ENCODE data around the gene ETFDH. TPM values are rescaled to one million over a fixed set of nuclear protein-coding genes. Genes with fewer than 3 reads are reported as not detected.

Gene ETFDH
- total and polyA plus RNA-seq, 7 donors = 60.4 to 154 (median 91.0) TPM

DNA sequence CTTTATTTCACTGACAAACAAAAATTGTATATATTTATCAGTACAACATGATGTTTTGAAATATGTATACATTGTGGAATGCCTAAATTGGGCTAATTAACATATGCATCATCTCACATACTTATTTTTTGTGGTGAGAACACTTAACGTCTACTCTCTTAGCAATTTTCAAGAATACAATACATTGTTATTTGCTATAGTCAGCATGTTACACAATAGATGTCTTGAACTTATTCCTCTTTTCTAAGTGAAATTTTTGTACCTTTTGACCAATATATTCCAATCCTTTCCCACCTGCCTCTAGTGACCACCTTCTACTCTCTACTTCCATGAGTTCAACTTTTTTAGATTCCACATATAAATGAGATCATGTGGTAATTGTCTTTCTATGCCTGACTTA lies 35.5 kb upstream of the ETFDH start:
- no peak overlapping the region for H3K27ac ChIP-seq
- no peaks in the 10 kb centered on the region for H3K27me3 ChIP-seq (ENCODE audit: insufficient read depth in 3 of 3, low read length in 2 of 3)
- no peak overlapping the region for H3K4me3 ChIP-seq
- 84 to 100% (median 86%) methylated on average over 1 of the region's 1 CpG for WGBS, 3 donors
- no peak for DNase-seq
- TF ChIP-seq, protein P1, sequence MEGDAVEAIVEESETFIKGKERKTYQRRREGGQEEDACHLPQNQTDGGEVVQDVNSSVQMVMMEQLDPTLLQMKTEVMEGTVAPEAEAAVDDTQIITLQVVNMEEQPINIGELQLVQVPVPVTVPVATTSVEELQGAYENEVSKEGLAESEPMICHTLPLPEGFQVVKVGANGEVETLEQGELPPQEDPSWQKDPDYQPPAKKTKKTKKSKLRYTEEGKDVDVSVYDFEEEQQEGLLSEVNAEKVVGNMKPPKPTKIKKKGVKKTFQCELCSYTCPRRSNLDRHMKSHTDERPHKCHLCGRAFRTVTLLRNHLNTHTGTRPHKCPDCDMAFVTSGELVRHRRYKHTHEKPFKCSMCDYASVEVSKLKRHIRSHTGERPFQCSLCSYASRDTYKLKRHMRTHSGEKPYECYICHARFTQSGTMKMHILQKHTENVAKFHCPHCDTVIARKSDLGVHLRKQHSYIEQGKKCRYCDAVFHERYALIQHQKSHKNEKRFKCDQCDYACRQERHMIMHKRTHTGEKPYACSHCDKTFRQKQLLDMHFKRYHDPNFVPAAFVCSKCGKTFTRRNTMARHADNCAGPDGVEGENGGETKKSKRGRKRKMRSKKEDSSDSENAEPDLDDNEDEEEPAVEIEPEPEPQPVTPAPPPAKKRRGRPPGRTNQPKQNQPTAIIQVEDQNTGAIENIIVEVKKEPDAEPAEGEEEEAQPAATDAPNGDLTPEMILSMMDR (IDR thresholded peaks at IDR 0.05) = no peak
- ATAC-seq = no peak
- no peaks in the 10 kb centered on the region for H3K4me1 ChIP-seq
- H3K9me3 ChIP-seq = no peaks in the 10 kb centered on the region
- intact Hi-C loops (cut with DNase I) = no loop called here
- H3K36me3 ChIP-seq (ENCODE audit: insufficient read depth in 1 of 2, low read depth in 1 of 2) = no peaks in the 10 kb centered on the region

DNA sequence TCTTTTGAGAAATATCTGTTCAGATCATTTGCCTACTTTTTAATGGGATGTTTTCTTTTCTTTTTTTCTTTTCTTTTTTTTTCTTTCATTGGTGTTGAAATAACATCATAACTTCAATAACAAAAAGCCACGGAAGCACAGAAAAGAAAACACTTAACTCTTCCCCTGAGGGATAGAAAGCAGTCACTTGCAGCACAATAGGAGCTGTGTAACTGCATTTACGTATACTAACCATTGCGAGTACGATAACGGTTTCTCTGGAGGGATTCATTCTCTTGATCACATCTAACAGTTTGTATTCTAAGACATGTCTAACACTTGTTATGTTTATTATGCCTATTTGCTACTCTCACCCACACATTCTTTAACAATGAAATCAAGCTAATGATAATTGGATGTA lies 27.7 kb upstream of the ETFDH start:
- Histone ChIP-seq H3K27me3 (ENCODE audit: insufficient read depth in 3 of 3, low read length in 2 of 3) (no peaks in the 10 kb centered on the region), H3K27ac (no peak overlapping the region), H3K9me3 (no peaks in the 10 kb centered on the region), H3K4me3 (no peak overlapping the region), H3K4me1 (no peaks in the 10 kb centered on the region), H3K36me3 (ENCODE audit: insufficient read depth in 1 of 2, low read depth in 1 of 2) (no peaks in the 10 kb centered on the region)
- intact Hi-C loops (cut with DNase I) = no loop called here
- ATAC-seq (no peak), DNase-seq (no peak)
- TF ChIP-seq, protein P1 (IDR thresholded peaks at IDR 0.05) = no peak
- 34 to 48% (median 38%) methylated on average over 5 of the region's 5 CpGs for WGBS, 3 donors

DNA sequence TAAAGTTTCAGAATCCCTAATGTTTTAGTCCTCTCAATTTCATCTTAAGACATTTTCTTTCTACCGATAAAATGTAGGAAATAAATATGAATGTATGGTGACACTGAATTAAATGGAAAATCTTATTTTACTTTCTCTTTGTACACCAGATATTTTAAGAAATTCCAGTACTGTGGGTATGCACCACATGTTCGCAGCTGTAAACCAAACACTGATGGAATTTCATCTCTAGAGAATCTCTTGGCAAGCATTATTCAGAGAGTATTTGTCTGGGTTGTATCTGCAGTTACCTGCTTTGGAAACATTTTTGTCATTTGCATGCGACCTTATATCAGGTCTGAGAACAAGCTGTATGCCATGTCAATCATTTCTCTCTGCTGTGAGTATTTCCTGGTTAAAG lies 27.3 kb upstream of the ETFDH start:
- ATAC-seq (no peak), DNase-seq (no peak)
- Histone ChIP-seq H3K4me1 (no peaks in the 10 kb centered on the region), H3K27ac (no peak overlapping the region), H3K27me3 (ENCODE audit: insufficient read depth in 3 of 3, low read length in 2 of 3) (no peaks in the 10 kb centered on the region), H3K4me3 (no peak overlapping the region), H3K9me3 (no peaks in the 10 kb centered on the region), H3K36me3 (ENCODE audit: insufficient read depth in 1 of 2, low read depth in 1 of 2) (no peaks in the 10 kb centered on the region)
- TF ChIP-seq, protein P1 (IDR thresholded peaks at IDR 0.05) = no peak
- WGBS, 3 donors = 24% methylated on average over 3 of the region's 3 CpGs
- intact Hi-C loops (cut with DNase I) = no loop called here

DNA sequence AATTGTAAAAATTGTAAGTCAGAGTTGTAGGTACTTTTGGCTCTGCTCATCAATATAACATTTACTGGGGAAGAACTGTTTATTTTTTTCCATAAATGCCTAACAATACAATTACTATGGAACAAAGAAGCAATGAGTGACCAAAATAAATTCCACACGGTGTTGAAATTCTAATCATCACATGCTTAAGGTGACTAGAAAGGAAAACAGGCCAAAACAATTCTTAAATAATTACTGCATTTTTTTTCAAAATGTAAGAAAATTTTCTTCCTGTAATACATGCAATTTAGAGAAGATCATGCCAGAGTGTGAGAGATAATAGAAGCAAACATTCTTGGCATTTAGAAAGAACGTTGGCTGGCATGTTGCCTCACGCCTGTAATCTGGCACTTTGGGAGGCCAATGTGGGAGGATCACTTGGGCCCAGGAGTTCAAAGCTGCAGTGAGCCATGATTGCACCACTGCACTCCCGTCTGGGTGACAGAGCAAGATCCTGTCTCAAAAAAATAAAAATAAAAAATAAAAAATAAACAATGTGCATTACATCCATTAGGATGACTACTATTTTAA lies 22.9 kb upstream of the ETFDH start:
- H3K4me3 ChIP-seq = no peak overlapping the region
- TF ChIP-seq, protein P1 (IDR thresholded peaks at IDR 0.05) = no peak
- H3K36me3 ChIP-seq (ENCODE audit: insufficient read depth in 1 of 2, low read depth in 1 of 2) = no peaks in the 10 kb centered on the region
- H3K27me3 ChIP-seq (ENCODE audit: insufficient read depth in 3 of 3, low read length in 2 of 3) = no peaks in the 10 kb centered on the region
- H3K4me1 ChIP-seq = no peaks in the 10 kb centered on the region
- no peak for ATAC-seq
- DNase-seq = no peak
- no peak overlapping the region for H3K27ac ChIP-seq
- no peaks in the 10 kb centered on the region for H3K9me3 ChIP-seq
- WGBS, 3 donors = 21 to 41% (median 27%) methylated on average over 4 of the region's 4 CpGs
- intact Hi-C loops (cut with DNase I) = no loop called here

DNA sequence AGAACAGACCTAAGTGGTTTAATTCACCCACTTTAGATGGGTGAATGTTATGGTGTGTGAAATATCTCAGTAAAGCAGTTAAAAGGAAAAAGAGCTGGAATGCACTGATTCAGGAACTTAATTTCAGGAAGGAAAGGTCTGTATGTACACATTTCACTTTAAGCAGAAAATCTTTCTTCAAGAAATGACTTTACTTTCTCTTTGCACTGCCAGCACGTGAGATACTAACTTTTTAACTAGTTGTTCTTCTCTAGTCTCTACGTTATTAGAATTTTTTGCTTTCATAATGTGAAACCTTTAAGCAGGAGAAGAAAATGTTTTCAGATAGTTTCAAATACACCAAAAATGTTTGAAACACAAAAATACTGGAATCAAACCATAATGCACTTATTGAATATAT lies 19.2 kb upstream of the ETFDH start:
- Histone ChIP-seq H3K4me3 (no peak overlapping the region), H3K27me3 (ENCODE audit: insufficient read depth in 3 of 3, low read length in 2 of 3) (no peaks in the 10 kb centered on the region), H3K9me3 (no peaks in the 10 kb centered on the region), H3K36me3 (ENCODE audit: insufficient read depth in 1 of 2, low read depth in 1 of 2) (no peaks in the 10 kb centered on the region), H3K4me1 (no peaks in the 10 kb centered on the region), H3K27ac (no peak overlapping the region)
- DNase-seq = no peak
- TF ChIP-seq, protein P1 (IDR thresholded peaks at IDR 0.05) = no peak
- intact Hi-C loops (cut with DNase I) = no loop called here
- no peak for ATAC-seq
- 23 to 38% (median 27%) methylated on average over 2 of the region's 2 CpGs for WGBS, 3 donors
